Epithelial cell of prostate (primary cell): ENCODE data around the gene TSHZ3.

Source experiments
- DNase-seq: peaks from one replicate; pipeline ENCODE4 v3.0.0-alpha.2; 2011; ENCODE audit warnings: low read depth, low spot score
- H3K27ac ChIP-seq: fragments of 450-650 bp; 2 replicates; pipeline ENCODE4 v1.5.1; 2017; ENCODE audit warnings: mild to moderate bottlenecking

Gene TSHZ3

DNA sequence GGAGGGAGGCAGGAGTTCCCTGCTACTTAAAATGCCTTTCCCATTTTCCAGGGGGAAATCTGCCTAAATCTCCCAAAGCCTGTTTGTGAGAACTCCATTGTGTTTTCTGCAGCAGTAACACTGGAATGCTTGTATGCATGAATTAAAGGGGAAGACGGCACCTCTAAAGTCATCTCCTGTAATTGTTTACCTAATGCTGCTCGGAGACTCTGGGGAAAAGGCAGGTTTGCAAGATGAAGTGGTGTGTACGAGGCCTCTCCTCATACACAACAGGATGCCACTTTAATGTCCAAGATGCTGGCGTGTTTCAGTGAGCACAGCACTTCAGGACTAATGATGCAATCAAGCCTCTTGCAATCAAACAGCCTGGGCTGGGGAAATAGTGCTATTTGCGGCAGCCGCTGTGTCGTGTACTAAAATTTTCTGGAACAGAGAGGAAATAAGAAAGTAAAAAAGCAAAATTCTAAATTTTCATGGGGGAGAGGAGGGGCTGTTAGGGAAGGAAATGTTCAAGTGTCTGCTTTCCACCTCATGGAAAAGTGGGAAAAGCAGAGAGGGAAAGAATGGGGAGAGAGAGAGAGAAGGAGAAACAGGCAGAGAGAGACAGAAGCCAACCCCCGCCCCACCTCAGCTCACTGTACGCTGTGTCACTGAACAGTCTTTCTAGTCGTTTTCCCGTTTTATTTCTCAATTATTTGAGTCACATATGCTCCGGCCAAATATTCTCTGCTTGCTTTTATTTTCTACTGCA lies 32.9 kb downstream of the TSHZ3 start:
- no peak overlapping the region for H3K27ac ChIP-seq
- DNase-seq = no peak

DNA sequence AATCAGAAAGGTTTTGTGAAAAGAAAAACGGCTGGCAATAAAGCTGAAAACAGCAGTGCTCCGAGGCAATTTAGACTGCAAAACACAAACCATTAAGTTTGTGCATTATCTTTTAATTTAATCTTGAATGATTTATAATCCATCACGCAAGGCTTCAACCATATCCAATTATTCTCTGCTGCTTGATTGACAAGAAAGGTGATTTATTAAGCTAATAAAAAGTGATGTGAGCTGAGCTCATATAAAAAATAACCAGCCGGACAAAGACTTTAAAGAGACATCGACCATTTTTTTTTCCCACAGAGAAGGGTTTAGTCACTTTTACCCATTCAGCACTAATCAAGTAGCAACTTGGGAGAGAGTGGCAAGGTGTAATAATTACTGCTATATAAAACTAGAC lies 33.6 kb downstream of the TSHZ3 start:
- no peak overlapping the region for H3K27ac ChIP-seq
- DNase-seq = no peak

DNA sequence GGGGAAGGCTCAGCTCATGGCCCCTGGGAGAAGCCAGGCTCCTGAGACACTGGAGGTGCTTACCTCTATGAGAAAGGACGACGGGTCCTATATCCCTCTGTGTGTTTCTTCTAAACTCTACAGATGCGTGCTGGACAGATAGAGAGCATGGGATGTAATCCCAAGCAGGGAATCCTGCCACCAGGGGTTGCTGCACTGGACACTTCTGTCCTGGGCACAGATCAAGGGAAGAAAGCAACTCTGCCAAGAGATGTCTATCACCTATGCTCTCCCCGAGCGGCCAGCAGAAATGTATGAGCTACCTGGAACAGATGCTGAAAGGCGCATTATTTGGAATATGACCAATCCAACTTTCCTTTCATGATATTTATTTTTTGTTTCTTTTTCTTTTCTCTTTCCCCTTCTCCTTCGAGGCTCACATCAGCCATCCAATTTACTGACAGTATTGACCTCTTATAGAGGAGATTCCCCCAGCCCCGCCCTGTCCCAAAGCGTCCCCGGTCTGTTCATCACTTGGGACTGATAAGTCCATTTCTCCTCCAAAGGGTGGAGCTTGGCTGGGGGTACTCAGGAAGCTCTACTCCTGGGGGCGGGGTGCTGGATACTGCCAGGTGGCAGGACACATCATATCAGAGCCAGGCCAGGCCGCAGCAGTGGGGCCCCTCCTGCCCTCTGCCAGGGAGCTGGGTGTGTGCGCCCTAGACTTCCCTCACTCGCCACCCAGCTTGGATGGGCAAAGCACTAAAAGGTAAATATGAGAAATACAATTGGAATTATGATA lies 34.2 kb downstream of the TSHZ3 start:
- H3K27ac ChIP-seq = no peak overlapping the region
- no peak for DNase-seq

DNA sequence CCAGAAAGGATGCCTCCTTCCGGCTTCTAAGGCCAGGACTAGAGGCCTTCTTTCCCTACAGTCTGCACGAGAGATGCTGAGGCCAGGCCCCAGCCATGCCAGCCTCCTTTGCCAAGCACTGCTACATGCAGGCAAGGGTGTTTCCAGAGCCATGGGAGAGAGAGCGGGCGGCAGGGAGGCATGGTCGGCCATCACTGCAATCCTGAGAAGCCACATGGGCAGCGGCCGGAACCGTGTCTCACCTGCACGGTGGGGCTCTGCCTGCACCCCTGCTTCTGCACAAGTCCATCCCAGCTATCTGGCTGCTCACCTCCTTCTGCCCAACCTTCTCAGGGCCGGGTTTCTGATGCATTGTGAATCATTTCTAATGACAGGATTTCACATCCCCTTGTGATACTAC lies 35.1 kb downstream of the TSHZ3 start:
- DNase-seq = no peak
- no peak overlapping the region for H3K27ac ChIP-seq

DNA sequence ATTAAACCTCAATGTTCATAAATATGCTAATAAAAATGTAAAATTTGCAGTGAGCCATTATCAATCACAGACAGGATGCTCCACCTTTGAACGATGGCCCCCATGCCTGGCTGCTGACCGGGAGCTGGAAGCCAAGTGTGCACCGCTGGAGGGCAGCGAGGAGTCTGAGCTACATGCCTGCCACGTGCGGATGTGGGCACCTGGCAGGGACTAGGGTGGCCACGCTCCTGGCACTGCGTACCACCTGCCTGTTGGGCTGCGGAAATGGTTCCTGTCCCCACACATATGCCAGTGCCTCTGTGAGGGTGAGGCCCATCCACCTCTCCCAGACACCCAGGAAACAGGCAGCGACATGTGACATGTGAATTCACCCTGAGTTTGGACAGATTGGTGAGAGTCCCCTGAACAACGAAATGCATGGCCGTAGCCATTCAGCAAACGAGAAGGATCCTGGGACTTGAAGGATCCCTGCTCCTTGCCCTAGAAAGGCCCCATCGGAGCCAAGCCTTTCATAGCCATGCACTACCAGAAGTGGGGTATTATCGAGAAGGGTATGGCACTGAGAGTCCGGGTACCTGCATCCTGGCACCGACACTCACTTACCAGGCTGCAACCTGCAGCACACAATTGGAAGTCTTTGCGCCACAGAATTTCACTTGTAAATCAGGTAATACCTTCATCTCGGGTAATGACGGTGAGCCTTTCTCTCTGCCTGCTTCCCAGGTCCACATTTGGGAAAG lies 35.8 kb downstream of the TSHZ3 start:
- no peak overlapping the region for H3K27ac ChIP-seq
- DNase-seq = no peak

DNA sequence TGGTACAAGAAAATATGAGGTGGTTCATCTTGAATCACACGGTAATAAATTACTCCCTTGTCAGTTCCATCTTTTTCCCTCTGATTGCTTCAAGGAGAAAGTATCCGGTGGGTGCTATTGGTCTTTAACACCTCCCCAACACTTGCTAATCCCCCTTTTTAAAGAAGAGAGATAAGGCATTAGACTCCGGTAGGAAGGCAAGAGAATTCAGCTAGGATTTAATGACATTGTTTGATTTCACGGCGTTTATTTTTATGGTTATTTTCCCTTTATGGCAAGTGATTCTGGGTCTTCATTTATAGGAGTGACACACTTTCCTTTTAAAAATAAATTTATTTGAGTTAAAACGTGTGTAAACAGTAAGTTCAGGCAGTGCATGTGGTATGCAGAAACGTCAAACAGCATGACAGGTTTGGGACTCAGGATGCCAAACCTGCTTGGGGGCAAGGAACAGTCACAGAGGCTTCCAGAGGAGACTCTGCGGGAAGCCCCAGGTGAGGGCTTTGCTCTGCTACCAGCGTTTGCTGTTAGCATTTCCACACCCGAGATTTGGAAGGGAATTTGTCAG lies 36.5 kb downstream of the TSHZ3 start:
- no peak for DNase-seq
- no peak overlapping the region for H3K27ac ChIP-seq

DNA sequence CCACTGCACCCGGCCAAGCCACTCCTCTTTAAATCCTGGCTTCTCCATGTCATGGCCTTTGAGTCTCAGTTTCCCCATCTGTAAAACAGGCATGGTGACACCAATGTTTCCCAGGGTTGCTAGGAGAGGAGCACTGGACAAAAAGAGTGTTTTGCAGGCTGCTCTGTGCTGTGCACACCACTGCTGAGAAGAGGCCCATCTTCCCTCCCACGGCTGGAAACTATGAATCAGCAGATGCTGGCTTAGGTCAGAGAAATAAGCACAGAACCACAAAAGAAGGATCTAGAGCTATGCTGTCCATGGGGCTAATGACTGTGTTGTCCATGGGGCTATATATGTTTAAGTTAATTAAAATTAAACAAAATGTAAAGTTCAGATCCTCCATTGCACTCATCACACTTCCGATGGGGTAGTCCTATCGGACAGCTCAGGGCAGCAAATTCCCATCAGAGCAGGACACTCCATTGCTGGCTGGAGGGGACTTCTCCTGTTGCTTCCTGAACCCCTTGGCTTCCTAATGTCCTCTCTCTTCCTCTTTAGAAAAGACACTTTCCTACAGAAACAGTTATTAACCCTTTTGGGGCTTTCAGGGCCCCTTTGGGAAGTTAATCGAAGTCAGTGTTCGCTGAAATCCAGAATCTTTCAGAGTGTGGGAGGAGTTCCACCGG lies 37.1 kb downstream of the TSHZ3 start:
- DNase-seq = no peak

DNA sequence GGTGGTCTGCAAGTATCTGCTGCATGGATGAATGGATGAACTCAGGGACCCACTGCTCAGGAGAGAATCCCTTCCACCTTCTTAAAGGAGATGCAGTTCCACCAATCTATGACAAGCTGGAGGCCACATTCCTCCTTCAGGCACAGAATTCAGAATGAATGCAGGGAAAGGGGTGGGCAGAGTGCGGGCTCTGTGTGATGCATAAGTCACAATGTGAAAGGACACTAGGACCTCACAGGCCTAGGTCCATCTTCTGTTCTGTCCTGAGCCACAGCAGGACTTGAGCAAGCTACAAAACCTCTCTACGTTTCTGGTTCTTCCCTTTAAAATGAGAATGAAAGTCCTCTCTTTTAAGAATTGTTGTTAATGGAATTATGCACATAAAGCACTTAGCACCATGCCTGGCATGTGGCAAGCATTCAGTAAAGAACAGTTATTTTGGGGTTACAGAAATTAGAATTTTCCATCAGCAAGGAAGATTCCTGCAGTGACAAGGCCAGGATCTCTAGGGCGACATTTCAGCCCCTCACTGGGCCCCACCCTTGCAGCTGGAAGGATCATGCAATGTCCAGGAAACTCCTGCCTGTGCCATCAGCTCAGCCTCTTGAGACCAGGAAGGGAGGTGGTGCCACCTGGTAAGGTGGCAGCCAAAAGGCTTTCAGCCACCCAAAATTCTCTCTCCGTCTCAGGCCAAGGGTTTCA lies 38.7 kb downstream of the TSHZ3 start:
- no peak for DNase-seq
- no peak overlapping the region for H3K27ac ChIP-seq

More for the DNA sequence above, 37.1 kb downstream of the TSHZ3 start:
- H3K27ac ChIP-seq = no peak overlapping the region

DNA sequence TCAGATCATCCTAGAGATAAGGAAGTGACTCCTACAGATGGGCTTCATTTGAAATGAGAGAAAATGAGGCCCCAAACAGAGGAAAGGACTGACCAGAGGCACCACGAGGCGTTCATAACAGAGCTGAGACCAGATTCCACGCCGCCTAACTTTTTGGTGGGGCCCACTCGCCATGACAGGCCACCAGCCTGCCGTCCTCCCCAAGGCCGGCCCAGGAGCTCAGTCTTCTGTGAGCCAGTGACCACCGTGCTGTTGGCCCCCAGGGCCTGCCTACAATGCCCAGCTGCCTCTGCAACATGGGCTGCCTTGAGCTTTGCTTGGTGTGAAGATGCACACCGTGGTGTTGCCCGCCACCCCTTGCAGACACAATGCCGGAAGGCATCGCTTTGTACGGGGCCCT lies 40.5 kb downstream of the TSHZ3 start:
- DNase-seq = no peak
- no peak overlapping the region for H3K27ac ChIP-seq

DNA sequence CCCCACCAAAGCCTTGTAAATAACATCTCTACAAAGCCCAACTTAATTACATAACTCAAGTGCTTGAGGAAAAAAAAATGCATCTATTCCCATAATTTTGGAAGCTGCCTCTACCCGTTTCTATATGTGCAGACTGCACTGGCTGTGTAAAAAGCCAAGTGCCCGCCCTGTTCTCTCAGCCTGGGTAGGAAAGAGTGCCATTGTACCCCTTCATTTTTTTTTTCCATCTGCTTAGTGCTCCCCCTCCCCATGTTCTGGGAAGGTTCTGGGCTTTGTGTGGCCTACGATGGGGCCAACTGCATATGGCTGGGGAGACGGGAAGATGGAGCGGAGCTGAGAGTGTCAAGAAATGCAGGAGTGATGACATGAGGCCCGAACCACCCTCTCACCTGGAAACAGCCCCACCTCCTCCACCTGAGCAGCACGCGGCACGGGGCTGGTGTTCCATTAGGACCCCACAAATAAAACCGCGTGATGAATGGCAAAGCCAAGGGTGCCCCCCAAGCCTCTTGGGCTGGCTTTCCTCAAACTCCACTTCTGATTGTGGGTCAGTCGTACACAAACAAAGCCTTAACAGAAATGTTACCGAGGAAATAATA lies 42.1 kb downstream of the TSHZ3 start:
- DNase-seq = no peak

DNA sequence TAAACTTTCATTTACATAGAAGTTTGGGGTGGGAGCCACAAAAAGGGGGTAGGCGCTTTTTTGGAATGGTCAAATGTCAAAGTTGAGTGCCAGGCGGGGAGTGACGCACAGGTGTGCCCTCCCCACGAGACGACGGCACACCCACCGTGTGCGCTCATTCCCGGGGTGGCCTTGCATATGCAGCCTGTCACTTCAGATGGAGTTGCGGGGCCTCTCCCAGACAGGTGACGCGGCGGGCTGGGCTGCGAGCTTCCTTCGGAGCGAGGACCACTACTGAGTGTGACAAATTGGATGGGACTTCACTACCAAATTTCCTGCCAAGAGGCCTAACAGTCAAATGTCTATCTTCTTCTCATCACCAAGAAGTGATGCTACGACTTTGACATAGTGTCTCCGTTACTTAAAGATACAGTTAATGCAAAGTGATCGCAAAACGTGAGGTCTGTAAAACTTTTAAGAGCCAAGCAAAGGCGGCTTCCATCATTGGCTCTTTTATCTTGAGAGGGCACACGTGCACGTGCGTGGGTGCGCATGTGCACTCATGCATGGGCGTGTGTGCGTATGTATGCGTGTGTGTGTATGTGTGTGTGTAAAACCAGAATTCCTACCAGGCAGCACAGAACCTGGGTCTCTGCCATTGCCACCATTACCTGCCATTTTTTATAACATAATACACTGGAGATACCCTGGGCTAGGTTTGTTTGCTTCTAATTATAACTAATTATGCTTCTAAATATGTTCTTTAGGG lies 43.1 kb downstream of the TSHZ3 start:
- H3K27ac ChIP-seq = no peak overlapping the region
- no peak for DNase-seq

More for the DNA sequence above, 42.1 kb downstream of the TSHZ3 start:
- H3K27ac ChIP-seq = no peak overlapping the region

DNA sequence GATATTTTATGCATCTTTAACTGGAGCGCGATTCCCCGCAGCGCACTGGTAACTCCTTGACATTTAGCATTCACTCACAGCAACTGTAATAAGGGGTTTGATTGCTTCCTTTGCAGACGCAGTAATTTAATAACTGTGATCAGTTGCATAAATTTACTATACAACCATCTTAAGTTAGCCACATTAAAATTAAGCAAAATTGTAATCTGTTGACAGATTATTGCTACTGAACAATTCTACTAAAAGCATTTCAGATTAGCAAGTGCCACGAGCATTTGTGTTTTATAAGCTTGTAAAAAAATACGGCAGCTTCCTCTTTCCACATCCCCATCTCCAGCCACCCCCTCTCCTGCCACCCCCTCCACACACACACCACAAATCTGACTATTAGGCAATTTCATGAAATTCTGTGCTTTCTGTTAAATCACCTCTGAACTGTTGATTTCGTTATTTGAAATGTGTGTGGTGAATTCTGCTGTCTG lies 44.4 kb downstream of the TSHZ3 start:
- DNase-seq = no peak

DNA sequence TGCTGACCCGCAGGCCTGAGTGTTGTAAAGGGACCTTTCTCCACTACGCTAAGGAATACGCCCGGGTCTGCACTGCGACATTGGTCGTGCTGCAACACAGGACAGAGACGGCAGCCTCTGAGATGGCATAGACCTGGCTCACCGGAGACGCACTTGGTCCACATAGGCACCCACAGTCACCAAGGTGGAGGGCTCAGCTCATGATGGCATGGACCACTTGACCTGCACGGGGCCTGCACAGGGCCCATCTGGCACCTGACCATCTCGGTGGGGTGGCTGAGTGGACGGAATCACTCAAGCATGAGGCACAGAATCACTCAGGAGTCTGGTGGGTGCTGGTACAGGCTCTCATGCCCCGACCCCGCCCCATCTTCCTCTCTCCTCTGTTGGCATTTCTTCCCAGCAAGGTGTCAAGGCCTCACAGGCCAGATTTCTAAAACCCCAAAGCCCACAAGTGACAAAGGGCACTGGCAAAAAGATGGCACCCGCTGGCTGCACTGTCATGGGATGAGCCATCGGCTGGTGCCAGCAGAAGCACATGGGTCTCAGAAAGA lies 45.9 kb downstream of the TSHZ3 start:
- no peak overlapping the region for H3K27ac ChIP-seq
- no peak for DNase-seq

More for the DNA sequence above, 44.4 kb downstream of the TSHZ3 start:
- no peak overlapping the region for H3K27ac ChIP-seq

DNA sequence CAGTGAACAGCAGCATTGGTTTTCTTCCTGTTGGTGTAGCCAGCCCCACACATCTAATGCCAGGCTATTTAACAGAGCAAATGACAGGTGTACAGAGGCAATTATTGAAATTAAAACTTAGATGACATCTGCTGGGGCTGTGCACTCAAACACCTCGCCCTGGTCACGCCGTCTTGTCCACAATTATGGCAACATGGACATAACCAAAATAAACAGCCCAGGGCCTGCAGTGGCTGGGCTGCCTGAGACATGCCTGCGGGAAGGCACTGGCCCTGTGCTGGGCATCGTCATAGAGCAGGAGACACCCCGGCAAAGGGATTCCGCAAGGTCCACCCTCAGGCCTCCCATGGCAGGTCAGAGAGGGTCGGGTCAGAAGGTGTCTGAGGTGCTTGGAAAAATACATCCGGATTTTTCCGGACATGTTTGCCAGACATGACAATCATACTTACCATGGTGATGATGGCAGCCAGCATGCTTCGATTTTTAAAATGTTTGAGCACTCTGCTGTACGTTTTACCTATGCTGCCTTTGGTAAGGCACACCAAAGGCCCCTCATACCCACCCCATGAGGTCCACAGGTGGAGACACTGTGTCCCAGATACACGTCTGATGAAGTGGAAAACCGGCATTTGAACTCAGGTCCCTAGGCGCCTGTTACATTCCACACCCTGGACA lies 47.8 kb downstream of the TSHZ3 start:
- H3K27ac ChIP-seq = no peak overlapping the region
- DNase-seq = no peak

DNA sequence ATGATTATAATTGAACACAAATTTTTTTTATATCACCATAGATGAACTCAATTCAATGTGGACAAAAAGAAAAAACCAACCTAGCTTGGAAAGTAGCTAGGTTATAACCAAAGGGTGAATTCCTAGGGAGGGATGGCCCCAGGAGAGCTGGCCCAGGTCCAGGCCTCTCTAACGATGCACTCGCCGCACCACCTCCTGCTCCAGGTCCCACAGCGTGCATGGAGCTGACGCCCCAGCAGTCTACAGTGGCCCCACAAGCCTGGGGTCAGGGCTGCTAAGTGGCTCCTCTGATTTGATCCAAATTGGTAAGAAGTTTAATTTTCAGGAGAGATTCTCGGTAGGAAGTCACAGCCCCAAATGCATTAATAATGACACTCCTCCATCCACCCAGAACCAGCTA lies 48.8 kb downstream of the TSHZ3 start:
- DNase-seq = no peak

DNA sequence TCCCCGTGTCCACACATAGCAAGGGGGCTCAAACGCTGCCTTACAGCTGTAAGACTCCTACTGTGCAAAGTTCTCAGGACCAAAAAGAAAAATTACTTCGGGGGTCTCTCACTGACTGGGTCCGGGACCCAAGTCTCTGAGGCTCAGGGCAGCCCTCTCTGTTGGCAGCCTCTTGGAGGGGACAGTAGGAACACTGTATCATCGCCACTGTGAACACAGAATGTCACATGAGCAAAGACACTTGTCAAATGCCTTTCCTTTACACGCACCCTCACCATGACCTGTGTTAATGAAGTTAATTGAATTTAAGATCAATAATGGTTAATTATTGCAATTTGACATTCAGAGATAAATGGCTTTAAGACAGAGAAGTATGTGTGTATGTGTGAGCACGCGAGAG lies 49.6 kb downstream of the TSHZ3 start:
- DNase-seq = no peak
- H3K27ac ChIP-seq = no peak overlapping the region

More for the DNA sequence above, 48.8 kb downstream of the TSHZ3 start:
- no peak overlapping the region for H3K27ac ChIP-seq

DNA sequence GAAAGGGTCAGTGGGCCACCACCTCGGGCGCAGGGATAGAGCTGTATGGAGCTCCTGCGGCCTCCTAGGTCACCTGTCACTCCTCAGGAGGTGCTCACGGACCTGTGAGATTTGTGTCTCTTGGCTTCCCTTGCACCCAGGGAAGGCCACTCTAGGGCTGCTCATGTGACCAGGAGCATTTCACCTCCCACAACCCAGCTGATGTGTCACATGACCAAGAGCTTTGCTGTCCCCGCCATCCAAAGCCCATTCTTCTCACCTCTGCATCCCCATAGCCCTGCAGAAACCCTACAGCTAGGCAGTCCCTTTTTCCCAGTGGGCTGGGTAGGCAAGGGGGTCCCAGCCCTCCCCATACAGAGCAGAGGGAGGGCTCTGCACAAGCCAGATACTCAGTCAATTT lies 51.2 kb downstream of the TSHZ3 start:
- H3K27ac ChIP-seq = no peak overlapping the region
- no peak for DNase-seq
